Small intestine (tissue), 7 donors: ENCODE measurements around the gene ERVH48-1. TPM values are rescaled to one million over a fixed set of nuclear protein-coding genes. Genes with fewer than 3 reads are reported as not detected.
"Not testable (repeated sequence)": the region's sequence is repeated elsewhere in the genome, so short reads cannot be mapped to it uniquely, and the experiment has no call there.

Experiments
- DNase-seq, 2 donors: peaks; one replicate each; pipeline versions ENCODE4 v3.0.0 to v3.0.0-alpha.2; 2013
- FAIRE-seq: peaks from 2 replicates; lab custom pipeline; 2012; peaks lifted over from hg19 to GRCh38; lab: Jason Lieb, UNC
- H3K27ac ChIP-seq, 3 donors: one replicate each; pipeline ENCODE4 v1.5.1; 2013; ENCODE audit warnings: low read length in 2 of 3, mild to moderate bottlenecking in 2 of 3, control low read depth in 1 of 3, inconsistent platforms in 1 of 3, low read depth in 1 of 3, moderate library complexity in 1 of 3
- H3K27me3 ChIP-seq, 3 donors: one replicate each; pipeline ENCODE4 v1.6.1; 2013; ENCODE audit warnings: low read length in 3 of 3, inconsistent platforms in 1 of 3; ENCODE audit not compliant: control insufficient read depth in 3 of 3, insufficient read depth in 3 of 3
- H3K36me3 ChIP-seq, 3 donors: one replicate each; pipeline ENCODE4 v1.6.1; 2013; ENCODE audit warnings: low read length in 3 of 3, inconsistent platforms in 1 of 3, low read depth in 1 of 3, mild to moderate bottlenecking in 1 of 3, moderate library complexity in 1 of 3; ENCODE audit not compliant: control insufficient read depth in 3 of 3, insufficient read depth in 2 of 3
- H3K4me1 ChIP-seq, 3 donors: one replicate each; pipeline ENCODE4 v1.6.1; 2013; ENCODE audit warnings: low read length in 2 of 3, inconsistent platforms in 1 of 3, low read depth in 1 of 3, mild to moderate bottlenecking in 1 of 3, moderate library complexity in 1 of 3; ENCODE audit not compliant: control insufficient read depth in 3 of 3, insufficient read depth in 2 of 3
- H3K4me3 ChIP-seq, 3 donors: one replicate each; pipeline ENCODE4 v1.5.1; 2013; ENCODE audit warnings: low read length in 3 of 3, control low read depth in 1 of 3, inconsistent platforms in 1 of 3, low read depth in 1 of 3, mild to moderate bottlenecking in 1 of 3, moderate library complexity in 1 of 3
- H3K9me3 ChIP-seq, 2 donors: one replicate each; pipeline ENCODE4 v1.6.1; 2013; ENCODE audit warnings: low read depth in 1 of 2, low read length in 1 of 2; ENCODE audit not compliant: control insufficient read depth in 2 of 2, insufficient read depth in 1 of 2
- WGBS, 3 donors: extraction: QIAGEN DNeasy Blood & Tissue Kit; methylation state at CpG; one replicate each; pipeline ENCODE4 v1.1.7; 2013; 5-methylcytosine and 5-hydroxymethylcytosine counted together
- polyA plus RNA-seq, 4 donors: library from polyadenylated mRNA; stranded (reverse) in 3 of 4; unstranded in 1 of 4; fragments of 200-250 nt in 3 of 4; fragments of 120-200 nt in 1 of 4; gene quantifications; one replicate each; pipeline versions ENCODE4 v1.2.1 to v1.2.3, GENCODE V29; 2013
- donor health status: healthy with polysubstance abuse.
- donor health status: control.
- donor health status: control.
- donor health status: Bipolar disorder and iron deficiency.
- donor health status: healthy.

ERVH48-1 gene
- polyA plus RNA-seq, 4 donors: 0.89 TPM; not detected in 3

DNA sequence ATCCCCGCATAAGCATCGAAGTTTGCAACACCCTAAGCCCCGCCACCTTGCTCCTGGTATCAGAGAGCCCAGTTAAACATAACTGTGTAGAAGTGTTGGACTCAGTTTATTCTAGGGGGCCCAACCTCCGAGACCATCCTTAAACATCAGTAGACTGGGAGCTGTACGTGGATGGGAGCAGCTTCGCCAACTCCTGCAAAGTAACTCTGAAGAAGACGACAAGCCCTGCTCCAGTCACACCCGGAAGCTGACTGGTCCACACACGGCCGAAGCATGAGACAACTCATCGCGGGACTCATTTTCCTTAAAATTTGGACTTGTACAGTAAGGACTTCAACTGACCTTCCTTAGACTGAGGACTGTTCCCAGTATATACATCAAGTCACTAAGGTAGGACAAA is 8.5 kb upstream of the ERVH48-1 start:
- not testable (repeated sequence) for H3K27me3 ChIP-seq, FAIRE-seq, H3K27ac ChIP-seq, H3K4me1 ChIP-seq, H3K4me3 ChIP-seq, H3K36me3 ChIP-seq, H3K9me3 ChIP-seq, DNase-seq
- 93 to 96% (median 96%) methylated on average over 12 of the region's 12 CpGs for WGBS, 3 donors

DNA sequence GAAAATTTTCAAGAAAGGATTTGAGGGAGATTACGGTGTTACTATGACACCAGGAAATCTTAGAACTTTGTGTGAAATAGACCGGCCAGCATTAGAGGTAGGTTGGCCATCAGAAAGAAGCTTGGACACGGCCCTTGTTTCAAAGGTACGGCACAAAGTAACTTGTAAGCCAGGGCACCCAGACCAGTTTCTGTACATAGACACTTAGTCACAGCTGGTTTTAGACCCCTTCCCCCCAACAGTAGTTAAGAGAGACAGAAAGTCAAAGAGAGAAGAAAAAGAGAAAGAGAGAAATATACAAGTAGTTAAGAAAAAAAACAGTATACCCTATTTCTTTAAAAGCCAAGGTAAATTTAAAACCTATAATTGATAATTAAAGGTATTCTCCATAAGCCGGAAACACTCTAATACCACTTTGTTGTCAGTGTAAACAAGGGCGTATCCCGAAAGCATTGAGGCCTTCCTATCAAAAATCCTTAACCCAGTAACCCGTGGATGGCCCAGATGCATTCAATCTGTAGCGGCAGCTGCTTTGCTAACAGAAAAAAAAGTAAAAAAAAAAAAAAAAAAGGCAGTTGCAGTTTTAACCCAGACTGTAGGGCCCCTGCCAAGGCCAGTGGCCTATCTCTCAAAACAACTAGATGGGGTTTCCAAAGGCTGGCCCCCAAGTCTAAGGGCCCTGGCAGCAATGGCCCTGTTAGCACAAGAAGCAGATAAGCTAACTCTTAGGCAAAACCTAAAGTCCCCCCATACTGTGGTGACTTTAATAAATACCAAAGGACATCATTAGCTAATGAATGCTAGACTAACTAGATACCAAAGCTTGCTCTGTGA is 7.9 kb upstream of the ERVH48-1 start:
- H3K27me3 ChIP-seq, DNase-seq, H3K36me3 ChIP-seq, H3K4me1 ChIP-seq, H3K27ac ChIP-seq, FAIRE-seq, H3K4me3 ChIP-seq, H3K9me3 ChIP-seq: not testable (repeated sequence)
- 71 to 76% (median 74%) methylated on average over 7 to 9 of the region's 9 CpGs for WGBS, 3 donors

DNA sequence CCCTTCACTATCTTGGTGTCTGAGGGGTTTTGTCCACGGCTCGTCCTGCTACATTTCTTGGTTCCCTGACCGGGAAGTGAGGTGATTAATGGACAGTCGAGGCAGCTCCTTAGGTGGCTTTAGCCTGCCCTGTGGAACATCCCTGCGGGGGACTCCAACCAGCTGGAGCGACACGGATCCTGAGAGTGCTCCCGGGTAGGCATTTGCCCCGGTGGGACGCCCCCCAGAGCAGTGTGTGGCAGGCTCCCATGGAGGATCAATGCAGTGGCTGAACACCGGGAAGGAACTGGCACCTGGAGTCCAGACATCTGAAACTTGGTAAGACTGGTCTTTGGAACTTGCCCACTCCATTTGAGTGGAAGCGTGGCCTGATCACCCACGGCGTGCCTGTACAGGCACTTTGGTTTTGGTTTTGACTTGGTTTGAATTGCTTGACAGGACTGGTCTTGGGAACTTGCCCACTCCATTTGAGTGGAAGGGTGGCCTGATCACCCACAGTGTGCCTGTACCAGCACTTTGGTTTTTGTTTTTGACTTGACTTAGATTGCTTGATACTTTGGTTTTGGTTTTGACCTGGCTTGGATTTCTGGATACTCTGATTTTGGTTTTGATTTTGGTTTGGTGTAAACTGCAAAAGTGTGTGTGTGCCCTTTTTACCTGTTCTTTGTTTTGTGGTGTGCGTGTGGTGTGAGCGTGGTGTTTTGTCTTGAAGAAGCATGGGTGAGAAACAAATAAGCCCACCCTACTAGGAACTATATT is 7.1 kb upstream of the ERVH48-1 start:
- WGBS, 3 donors: 87 to 95% (median 92%) methylated on average over 16 of the region's 16 CpGs
- H3K36me3 ChIP-seq, FAIRE-seq, H3K4me3 ChIP-seq, H3K27ac ChIP-seq, H3K9me3 ChIP-seq, H3K4me1 ChIP-seq, H3K27me3 ChIP-seq, DNase-seq: not testable (repeated sequence)

DNA sequence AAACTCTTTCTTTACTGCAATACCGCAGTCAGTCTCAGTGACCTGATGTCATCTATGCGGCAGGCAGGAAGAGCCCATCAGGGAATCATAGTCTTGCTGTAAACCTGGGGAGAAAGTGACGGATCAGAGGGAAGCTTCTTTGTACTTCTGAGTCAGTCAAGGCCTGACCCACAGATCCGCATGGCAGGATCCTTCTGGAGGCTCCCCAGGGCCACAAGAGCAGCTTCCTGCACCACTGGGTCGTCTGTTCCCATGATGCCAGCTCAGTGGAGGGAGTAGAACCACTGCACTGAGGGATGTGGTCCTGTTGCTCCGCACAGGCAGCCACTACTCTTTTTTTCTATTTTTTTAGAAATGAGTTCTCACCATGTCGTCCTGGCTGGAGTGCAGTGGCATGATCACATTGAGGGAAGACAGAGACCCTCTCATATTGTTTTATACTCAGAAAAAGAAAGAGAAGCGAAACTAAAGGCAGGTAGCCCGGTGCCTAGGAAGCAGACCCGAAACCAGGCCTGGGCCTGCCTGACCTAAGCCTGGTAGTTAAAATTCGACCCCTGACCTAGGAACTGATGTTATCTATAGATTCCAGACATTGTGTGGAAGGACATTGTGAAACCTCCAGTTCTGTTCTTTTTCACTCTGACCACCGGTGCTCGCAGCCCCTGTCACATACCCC is 6.3 kb upstream of the ERVH48-1 start:
- Histone ChIP-seq H3K27me3 (no peaks in the 10 kb centered on the region), H3K27ac (no peak overlapping the region), H3K4me1 (no peaks in the 10 kb centered on the region), H3K4me3 (no peak overlapping the region), H3K36me3 (no peaks in the 10 kb centered on the region), H3K9me3 (no peaks in the 10 kb centered on the region)
- DNase-seq (no peak), FAIRE-seq (no peak)
- WGBS, 3 donors: 85 to 92% (median 87%) methylated on average over 13 of the region's 13 CpGs

DNA sequence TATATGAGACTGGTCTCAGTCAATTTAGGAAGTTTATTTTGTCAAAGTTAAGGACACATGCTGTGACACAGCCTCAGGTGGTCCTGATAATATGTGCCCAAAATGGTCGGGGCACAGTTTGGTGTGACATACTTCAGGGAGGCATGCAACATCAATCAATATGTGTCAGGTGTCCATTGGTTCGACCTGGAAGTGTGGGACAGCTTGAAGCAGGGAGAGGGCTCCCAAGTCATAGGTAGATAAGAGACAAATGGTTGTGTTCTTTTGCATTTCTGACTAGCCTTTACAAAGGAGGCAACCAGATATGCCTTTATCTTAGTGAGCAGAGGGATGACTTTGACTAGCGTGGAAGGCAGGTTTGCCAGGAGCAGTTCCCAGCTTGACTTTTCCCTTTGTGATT is 4.5 kb upstream of the ERVH48-1 start:
- Histone ChIP-seq H3K36me3 (no peaks in the 10 kb centered on the region), H3K27me3 (no peaks in the 10 kb centered on the region), H3K27ac (no peak overlapping the region), H3K9me3 (no peaks in the 10 kb centered on the region), H3K4me1 (no peaks in the 10 kb centered on the region), H3K4me3 (no peak overlapping the region)
- DNase-seq (no peak), FAIRE-seq (no peak)
- WGBS, 3 donors: 55 to 73% (median 67%) methylated on average over 3 of the region's 3 CpGs

DNA sequence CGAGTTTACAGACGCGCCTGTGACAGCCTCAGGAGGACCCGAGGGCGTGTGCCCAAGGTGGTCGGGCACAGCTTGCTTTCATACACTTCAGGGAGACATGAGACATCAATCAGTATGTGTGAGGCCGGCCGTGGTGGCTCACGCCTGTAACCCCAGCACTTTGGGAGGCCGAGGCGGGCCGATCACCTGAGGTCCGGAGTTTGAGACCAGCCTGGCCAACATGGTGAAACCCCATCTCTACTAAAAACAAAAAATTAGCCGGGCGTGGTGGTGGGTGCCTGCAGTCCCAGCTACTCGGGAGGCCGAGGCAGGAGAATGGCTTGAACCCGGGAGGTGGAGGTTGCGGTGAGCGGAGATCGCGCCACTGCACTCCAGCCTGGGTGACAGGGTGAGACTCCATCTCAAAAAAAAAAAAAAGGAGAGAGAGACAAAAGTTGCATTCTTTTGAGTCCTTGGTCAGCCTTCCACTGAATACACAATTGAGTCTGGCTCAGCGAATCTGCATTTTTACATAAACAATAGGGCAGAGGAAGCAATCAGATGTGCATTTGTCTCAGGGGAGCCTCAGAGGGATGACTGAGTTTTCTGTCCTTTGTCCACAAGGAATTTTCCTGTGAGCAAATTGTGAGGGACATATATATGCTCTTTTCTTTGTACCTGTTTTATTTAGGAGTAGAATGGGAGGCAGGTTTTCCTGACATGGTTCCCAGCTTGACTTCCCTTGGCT is 2.2 kb upstream of the ERVH48-1 start:
- not testable (repeated sequence) for DNase-seq, H3K36me3 ChIP-seq, H3K4me3 ChIP-seq, H3K27ac ChIP-seq, H3K9me3 ChIP-seq, H3K4me1 ChIP-seq, H3K27me3 ChIP-seq, FAIRE-seq
- WGBS, 3 donors: 94 to 96% (median 94%) methylated on average over 23 of the region's 23 CpGs

DNA sequence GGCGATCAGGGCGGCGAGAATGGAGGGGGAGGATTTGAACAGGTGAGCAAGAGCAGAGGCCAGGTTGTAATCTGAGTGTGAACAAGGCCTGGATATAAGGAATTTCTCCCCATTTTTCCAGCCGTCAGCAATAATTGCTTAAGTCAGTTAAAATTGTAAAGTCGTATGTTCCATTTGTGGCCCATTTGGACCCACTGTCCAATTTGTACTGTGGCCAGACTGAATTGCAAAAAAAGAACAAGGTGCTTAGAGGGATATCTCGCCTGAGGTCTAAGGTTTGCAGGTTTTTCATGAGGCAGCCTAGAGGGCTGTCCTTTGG is 1.0 kb downstream of the ERVH48-1 start:
- H3K4me1 ChIP-seq: no peaks in the 10 kb centered on the region
- H3K9me3 ChIP-seq: no peaks in the 10 kb centered on the region
- no peak overlapping the region for H3K27ac ChIP-seq
- no peaks in the 10 kb centered on the region for H3K36me3 ChIP-seq
- WGBS, 3 donors: 87 to 97% (median 95%) methylated on average over 6 of the region's 6 CpGs
- H3K27me3 ChIP-seq: no peaks in the 10 kb centered on the region
- H3K4me3 ChIP-seq: no peak overlapping the region
- DNase-seq (no peak), FAIRE-seq (no peak)
